D721Med (cell line): ENCODE results near the gene UHRF2.

ENCODE experiments used
- DNase-seq: peaks from one replicate; pipeline ENCODE4 v3.0.0; 2011; ENCODE audit warnings: low spot score; ENCODE audit not compliant: insufficient read length
- FAIRE-seq: peaks from 2 replicates; lab custom pipeline; 2011; peaks lifted over from hg19 to GRCh38; lab: Jason Lieb, UNC
- TF ChIP-seq, protein P1 (sequence below): IDR thresholded peaks from 2 replicates; pipeline ENCODE4 v1.5.1; 2012; ENCODE audit warnings: mild to moderate bottlenecking, control low read depth; ENCODE audit not compliant: insufficient read depth; ENCODE audit errors: missing control alignments

The UHRF2 gene

DNA sequence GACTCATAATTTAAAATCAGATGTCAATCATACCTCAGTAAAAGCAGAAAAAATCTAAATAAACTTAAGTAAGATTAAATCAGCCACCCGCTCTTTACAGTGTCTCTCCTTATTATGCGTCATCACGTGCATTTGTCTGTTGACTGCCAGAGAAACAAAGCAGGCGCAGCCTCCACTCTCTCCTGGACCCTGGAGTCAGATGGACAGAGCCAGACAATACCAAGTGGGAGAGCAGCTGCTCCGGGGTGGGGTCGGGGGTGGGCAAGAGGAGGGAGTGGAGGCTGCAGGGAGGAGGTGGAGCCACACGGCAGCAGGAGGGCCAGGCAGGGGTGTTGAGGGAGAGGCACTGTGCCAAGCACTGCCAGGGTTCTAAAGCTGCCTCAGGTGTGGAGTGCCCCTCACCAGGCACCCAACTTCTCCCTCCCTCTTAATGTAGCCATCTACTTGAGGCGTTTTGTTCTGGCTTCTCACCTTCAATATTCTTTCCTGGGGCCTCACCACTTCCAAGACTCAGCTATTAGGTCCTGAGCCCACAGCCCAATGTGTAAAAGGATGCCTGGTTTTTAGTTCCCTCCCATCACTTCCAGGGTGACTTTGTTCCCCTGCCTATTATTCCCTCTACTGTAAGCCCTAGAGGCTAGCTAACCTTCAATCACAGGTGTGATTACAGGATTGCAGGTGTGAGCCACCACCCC, 136.3 kb downstream of the UHRF2 start:
- TF ChIP-seq, protein P1, sequence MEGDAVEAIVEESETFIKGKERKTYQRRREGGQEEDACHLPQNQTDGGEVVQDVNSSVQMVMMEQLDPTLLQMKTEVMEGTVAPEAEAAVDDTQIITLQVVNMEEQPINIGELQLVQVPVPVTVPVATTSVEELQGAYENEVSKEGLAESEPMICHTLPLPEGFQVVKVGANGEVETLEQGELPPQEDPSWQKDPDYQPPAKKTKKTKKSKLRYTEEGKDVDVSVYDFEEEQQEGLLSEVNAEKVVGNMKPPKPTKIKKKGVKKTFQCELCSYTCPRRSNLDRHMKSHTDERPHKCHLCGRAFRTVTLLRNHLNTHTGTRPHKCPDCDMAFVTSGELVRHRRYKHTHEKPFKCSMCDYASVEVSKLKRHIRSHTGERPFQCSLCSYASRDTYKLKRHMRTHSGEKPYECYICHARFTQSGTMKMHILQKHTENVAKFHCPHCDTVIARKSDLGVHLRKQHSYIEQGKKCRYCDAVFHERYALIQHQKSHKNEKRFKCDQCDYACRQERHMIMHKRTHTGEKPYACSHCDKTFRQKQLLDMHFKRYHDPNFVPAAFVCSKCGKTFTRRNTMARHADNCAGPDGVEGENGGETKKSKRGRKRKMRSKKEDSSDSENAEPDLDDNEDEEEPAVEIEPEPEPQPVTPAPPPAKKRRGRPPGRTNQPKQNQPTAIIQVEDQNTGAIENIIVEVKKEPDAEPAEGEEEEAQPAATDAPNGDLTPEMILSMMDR = no peak
- FAIRE-seq = no peak
- no peak for DNase-seq

DNA sequence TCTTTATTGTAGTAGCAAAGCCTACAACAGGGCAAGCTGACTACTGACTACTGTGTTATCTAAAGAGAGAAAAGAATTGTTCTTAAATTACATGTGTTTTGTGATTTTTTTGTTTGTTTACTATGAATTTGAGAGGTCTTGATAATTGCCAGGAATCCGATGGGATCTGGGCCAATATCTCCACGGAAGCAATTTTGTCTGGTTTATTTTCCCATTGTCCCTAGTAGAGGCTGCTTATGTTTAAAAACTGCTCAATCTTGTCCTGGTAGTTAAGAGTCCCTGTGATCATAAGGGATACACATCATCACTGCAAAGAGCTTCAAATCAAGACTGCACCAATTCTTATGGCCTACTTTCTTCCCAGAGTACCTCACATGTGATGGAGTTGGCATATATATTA, 138.1 kb downstream of the UHRF2 start:
- FAIRE-seq (no peak), DNase-seq (no peak)
- TF ChIP-seq, protein P1 = no peak

DNA sequence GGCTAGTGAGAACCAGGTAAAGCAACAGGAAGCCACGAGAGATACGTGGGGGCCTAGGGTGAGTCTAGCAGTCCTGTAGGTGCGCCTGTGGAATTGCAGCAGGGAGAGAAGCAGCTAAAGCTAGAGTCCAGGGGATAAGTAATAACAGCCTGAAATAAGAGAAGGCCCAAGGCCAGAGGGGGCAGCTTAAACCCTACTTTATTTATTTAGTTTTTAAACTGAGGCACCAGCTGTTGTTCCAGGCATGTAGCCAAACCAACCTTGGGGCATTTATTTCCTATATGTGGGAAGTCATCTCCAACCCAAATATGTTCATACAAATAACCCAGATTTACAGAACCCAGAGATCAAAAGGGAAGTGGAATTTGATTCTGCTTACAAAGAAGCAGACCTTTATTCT, 139.0 kb downstream of the UHRF2 start:
- DNase-seq (no peak), FAIRE-seq (no peak)

DNA sequence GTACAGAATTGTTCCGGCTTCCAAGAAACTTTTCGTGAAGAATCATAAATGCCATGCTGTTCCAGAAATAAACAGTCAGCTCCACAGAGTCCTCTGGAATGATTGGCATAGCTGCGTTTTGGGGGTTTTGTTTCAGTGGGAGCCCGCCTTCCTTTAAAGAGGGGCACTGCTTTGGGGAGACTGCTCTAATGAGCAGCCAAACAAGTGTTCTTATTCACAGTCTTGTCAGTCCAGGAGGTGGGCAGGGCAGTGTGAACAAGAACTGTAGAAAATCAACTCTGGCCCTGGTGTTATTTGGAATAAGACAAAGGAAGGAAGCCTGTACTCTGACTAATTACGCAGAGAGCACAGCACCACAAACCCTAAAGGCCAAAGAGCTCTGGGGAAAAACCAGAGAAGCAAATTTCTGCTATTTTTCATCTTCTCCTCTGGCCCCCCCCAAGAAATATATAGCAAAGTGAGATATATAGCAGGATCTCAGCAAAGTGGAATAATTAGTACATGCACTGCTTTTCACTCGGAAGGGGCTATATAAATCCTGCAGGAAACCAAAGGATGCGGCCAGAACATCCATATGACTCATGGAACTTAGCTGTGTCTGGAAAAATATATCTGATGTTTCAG, 139.6 kb downstream of the UHRF2 start:
- no peak for DNase-seq
- TF ChIP-seq, protein P1 = no peak

More for the DNA sequence above, 139.0 kb downstream of the UHRF2 start:
- TF ChIP-seq, protein P1 = no peak

DNA sequence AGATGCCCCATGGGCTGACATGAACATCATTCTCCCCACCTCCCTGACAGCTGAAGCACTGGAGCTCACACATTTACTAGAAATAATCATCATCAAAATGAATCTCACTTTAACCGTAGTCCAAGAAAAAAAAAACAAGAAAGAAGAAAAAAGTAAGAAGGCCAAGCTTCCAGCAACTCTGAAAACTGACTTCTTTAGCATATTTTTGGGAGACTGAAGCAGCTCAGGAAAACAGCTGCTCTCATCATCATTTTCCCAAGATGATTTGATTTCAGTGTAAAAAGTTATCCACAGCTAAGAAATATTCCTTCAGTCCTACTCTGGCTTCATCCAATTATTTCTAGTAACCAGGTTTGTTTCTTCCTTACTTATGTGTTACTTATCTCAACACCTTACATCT, 140.9 kb downstream of the UHRF2 start:
- FAIRE-seq (no peak), DNase-seq (no peak)
- TF ChIP-seq, protein P1 = no peak

More for the DNA sequence above, 139.6 kb downstream of the UHRF2 start:
- no peak for FAIRE-seq
